GM18519 (cell line): Measurements from ENCODE around the gene PNRC2.
"Not testable (repeated sequence)": the region's sequence is repeated elsewhere in the genome, so short reads cannot be mapped to it uniquely, and the experiment has no call there.

Experiments used
- ATAC-seq: cut with Tn5 transposase; IDR thresholded peaks from one replicate; pipeline ENCODE4 v1.9.1; 2021; ENCODE audit warnings: mild to moderate bottlenecking, moderate library complexity; ENCODE audit not compliant: unreplicated experiment, low FRiP score

PNRC2 gene

DNA sequence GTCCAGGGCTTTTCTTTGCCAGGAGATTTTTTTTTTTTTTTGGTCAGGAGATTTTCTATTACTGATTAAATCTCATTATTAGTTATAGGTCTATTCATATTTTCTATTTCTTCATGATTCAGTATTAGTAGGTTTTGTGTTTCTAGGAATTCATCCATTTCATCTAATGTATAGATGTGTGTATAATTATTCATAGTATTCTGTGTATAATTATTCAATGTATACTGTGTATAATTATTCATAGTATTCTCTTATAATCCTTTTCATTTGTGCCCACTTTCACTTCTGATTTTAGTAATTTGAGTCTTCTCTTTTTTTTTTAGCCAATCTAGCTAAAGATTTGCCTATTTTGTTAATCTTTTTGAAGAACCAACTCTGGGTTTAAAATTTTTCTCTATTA is 12.3 kb upstream of the PNRC2 start:
- ATAC-seq: no peak

DNA sequence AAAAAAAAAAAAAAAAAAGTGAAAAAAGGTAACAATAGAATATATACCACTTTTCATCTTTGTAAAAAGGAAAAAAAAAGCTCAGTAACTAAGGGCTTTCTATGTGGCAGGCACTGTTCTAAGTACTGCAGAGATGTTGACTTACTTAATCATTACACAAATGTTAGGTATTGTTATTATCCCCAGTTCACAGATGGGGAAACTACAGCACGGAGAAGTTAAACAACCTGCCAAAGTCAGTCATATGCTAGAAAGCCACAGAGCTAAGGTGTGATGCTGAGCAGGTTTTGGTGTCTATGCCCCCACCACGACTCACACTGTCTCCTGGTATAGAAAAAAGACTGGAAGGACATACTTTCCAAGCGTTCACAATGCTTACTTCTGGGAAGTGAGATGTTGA is 6.6 kb upstream of the PNRC2 start:
- ATAC-seq: no peak

DNA sequence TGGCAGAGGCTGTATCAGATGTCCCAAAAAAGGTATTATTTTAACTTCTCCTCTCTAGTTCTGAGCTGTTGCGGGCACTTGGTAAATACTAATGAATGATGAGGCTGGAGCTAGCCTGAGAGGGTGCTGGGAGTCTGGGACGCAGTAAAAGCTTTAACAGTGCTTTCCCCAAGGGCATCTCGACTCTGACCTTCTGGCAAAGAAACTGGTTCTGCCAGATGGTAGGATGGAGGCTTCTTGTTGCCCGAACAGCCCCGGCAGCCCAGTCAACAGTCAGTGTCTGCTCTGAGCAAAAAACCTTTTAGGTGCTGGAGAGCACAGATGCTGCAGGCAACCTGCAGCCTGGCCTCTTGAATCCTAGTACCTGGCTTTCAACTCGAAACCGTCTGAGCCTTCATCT is 2.5 kb upstream of the PNRC2 start:
- ATAC-seq: no peak

DNA sequence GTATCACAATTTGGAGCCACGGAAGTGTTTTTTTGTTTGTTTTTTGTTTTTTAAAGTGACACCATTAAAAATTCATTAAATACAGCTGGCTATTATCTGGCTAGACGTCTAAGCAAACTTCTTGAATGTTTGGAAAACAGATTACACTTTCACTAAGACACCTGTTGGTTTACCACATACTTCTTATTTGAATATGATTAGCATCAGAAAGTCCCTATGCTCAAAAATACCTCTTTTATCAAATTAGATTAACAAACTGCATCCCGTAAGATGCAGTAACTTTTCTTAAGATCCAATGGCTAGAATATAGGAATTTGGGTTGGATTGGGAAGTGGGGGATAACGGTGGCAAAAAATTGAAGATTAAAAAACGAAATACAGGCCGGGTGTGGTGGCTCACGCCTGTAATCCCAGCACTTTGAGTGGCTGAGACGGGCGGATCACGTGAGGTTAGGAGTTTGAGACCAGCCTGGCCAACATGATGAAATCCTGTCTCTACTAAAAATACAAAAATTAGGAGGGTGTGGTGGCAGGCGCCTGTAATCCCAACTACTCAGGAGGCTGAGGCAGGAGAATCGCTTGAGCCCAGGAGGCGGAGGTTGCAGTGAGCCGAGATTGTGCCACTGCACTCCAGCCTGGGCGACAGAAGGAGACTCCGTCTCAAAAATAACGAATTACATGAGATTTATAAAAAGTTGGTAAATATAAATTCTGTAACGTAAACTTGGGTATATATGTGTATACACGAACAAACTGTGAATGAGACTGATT is 1.4 kb upstream of the PNRC2 start:
- not testable (repeated sequence) for ATAC-seq

DNA sequence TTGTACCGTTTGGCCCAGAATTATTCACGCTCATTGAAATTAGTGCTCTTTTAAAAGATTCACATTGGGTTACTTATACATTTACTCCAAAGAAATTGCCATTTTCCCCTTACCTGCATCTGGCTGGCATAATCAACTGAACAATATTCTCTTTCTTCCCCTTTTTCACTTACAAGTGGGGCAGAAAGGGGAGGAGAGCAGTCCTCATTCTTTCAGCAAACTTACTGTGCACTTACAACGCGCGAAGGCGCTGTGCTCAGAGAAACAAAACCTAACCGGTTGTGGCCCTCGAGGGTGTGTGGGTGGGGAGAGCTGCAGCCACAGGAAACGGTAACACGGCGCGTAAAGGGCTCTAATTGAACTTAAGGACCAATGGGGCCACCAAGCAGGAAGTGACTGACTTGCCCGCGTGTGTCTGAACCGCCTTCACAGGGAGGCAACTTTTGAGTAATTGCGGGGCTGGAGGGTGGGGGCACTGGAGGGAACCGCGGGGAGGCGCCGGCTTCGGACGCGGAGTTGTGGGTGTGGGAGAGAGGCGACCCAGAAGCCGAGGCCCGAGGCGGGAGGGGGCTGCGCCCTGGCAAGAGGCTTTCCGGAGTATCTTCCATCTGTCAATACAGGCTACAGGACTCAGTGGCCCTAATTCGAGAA is 693 bp upstream of the PNRC2 start:
- ATAC-seq: peak; percentile 37

DNA sequence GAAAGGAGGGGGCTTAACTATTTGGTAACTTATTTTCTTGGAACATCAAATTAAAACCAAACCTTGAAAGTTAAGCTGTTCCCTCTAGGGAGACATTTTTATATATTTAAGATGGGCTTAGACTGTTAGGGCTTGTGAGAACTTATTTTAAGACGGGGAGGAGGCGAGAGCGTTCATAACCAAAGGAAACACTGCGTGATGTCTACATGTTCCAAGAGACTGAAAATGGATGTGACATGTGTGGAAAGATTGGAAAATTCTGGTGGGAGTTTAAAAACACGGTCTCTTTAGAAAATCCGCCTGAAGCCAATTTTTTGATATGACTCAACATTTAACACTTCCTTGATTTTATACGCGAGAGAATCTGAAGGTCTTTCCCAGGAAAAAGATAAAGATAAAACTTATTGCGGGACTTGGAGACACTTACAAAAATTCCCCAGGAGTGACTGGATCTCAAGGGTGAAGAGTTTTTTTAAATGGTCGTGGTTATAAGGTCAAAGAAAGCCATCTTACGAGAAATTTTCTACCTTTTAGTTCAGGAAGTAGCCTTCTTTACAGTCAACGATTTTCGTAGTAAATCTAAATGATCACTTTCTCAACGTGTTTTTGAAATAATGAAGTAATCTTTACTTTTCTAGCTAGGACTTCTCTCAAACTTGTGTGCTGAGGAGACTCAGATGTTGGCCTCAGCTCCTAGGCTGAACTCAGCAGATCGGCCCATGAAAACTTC is 828 bp downstream of the PNRC2 start:
- no peak for ATAC-seq

DNA sequence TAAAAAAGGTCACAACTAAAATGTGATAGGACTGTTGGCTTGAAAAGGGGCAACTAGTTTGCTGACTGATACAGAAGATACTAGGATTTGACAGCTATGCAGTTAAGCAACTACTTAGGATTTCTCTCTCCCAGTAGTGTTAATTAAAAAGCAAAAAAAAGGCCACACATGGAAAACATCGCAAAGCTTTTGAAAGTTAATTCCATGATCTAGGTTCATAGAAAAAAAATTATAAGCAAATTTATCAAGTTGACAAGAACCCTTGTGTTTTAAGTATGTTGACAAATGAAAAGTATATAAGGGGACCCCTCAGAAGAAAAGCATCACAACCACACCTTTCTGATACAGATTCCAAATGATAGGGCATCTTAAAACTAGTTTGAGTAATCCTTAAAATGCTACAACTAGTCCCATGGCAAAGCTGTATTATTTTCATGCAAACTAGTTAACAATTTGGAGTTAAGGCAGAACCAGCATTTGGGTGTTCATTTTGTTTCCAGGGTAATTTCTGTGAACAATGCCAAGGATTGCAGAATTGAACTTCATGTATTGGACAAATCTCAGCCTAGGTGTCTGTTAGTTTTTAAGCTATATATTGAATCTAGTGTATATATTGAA is 4.1 kb downstream of the PNRC2 start:
- no peak for ATAC-seq

DNA sequence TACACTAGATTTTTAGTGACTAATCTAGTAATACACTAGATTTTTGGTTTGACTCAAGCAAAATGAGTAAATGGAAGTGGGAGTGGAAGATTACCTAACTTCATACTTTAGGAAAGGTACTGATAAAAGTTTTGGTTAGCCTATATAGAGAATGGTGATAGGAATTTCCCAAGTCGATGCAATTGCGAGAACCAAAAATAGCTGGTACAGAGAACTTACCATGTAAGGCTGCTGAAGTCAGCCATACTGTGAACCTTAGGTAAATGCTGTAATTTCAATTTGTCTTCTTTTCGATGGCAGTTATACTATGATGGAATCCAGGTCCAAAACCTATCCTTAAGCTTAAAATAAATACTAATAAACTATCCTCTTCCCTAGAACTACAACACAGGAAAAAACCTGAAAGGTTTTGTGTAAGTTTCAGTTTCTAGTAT is 4.6 kb downstream of the PNRC2 start:
- no peak for ATAC-seq

DNA sequence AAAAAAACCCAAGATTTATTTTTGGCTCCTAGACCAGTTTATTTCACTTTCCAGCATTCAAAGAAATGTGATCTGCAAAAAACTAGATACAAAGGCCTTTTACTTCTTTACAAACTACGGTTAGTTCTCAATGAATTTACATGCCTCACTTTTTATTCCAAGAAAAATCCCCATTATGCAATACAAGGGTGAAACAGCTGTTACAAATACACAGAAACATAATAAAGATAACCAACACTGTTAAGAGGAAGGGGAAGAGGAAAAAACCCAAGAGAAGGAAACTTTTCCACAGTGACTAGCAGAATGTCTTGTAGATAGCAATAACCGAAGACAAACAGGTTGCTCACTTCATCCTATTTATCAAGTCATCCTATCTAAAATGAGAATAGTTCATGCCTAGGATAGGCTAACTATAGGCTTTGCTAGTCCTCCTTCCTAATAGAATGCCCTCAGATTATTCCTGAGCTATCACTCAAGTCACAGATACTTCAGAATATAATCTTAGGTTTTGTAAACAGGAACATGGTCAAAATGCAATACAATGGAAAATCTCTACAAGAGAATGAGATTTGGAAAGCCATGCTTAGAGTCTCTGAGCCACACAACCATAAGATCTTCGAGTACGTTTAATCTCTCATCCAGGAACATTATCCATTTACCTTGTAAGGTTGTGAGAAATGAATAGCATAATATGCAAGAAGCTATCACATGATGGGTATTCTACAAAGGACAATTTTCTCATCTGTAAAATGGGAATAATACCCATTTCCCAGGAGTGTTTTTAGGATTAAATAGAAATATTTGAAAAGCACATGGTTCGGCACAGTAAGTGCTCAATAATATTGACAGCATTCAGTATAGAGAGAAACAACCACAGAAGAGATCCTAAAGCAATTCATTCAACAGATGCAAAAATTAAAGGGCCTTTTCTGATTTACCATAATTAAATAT is 5.4 kb downstream of the PNRC2 start:
- no peak for ATAC-seq

DNA sequence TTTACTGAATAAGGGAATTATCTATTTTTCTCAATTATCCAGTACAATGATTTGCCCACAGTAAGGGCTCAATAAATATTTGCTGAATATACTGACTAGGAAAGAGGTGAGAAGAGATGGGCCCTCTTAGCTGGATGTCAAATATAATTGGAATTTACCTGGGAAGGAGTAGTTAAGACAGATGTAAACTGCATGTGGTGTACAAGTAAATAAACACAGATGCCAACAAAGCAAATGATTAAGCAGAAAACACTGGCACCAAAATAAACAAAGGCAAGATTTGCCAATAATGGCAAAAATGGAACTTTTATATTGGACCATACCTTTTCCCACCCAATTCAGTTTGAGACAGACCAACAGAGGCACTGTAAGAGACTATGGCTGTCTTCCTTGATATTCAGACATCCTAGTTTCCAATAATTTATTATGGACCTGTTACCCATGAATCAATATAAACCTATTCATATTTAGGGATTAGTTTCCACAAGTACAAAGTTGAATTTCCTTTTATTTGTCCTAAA is 7.4 kb downstream of the PNRC2 start:
- ATAC-seq: no peak

DNA sequence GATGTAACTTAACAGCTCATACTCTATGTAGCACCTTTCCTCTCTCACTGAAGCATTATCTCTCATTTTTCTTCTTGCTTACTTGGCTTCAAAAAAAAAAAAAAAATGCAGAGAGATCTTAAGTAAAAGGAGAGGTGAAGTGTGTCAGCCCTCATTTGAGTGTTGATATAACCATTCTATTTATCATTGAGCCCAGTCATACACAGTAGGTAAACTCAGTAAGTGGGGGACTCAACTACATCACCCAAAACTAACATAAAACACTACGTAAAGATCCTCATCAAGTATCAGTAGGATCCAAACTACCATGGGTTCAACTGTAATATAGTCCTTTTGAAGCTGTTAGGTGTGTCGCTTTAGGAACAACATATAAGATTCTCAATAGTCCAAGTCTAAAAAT is 8.2 kb downstream of the PNRC2 start:
- ATAC-seq: no peak

DNA sequence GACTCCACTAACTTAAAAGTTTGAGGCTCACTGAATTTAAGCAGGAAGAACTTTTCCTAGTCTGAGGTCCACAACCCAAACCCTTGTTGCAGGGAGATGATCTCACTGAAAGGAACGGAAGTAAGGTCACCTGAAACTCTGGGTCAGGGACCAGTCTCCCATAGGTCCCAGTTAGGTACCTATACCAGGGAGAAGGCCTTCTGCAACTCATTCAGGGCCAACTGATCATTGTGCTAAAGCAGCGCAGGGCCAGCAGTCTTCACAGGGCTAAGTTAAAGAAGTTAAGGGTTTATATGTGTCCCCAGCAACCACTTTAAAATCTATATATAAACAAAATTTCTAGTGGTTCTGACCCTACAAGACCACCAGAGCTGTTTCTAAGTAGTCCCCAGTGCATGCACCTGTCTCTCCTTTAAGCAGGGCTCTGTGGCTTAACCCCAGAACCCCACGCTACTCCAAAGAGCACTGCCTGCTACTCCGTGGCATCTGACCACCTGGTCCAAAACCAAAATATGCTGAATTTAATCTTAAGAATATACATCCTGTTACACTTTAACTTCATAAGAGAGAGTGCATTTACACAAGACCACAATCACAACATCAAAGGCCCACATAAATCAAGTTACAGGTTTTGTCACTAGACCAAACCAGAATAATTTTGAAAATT is 17.7 kb downstream of the PNRC2 start:
- no peak for ATAC-seq

DNA sequence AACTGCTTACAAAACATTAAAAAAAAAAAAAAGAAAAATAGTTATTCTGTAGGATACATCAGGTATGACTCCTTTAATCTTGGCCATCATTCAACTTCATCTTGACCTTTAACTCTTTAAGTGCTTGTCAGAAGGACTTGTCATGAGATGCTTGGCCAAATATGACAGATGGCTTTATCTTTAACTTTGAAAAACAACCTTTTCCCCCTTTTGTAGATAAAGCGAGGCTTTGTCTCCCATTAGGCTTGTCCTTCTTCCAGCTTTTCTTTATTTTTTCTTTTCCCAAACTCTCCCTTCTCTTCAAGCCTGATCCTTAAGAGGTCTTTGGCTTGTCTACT is 18.2 kb downstream of the PNRC2 start:
- no peak for ATAC-seq

DNA sequence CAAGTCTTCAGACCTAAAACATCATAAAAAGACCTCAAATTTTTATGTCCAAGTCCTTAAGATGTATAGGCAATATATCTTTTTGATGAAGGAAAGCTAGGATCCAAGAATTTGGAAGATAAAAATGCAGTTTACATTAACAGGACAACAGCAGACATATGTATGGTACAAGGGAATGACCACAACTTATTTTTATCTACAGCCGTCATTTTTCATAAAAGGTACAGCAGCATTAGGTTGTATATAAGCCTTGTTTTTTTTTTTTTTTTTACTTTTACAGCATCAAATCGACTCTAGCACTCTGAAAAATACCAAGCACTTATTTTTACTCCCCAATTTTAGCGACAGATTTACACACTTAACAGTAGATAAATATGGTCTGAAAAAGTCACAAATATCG is 19.2 kb downstream of the PNRC2 start:
- no peak for ATAC-seq

DNA sequence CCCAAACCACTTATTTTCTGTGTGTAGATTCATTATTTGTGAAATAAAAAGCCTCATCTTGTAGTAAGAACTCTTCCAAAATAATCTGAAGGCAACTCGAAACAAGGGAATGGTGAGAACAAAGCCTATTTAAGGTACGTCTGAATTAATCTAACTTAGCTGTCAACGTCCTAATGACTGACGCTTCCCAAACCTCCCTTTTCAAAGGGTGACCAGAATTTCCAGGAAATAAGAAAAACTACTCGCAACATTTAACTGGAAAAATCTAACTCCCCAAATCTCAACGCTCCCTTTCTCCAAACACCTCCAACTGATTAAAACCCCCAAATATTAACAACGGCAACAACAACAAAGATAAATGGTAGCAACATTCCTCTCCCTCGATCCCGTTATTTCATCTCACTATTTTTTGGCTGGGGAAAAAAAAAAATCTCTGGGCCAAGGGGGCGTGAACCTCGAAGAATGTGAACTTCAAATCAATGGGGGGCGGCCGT is 19.8 kb downstream of the PNRC2 start:
- ATAC-seq: no peak

DNA sequence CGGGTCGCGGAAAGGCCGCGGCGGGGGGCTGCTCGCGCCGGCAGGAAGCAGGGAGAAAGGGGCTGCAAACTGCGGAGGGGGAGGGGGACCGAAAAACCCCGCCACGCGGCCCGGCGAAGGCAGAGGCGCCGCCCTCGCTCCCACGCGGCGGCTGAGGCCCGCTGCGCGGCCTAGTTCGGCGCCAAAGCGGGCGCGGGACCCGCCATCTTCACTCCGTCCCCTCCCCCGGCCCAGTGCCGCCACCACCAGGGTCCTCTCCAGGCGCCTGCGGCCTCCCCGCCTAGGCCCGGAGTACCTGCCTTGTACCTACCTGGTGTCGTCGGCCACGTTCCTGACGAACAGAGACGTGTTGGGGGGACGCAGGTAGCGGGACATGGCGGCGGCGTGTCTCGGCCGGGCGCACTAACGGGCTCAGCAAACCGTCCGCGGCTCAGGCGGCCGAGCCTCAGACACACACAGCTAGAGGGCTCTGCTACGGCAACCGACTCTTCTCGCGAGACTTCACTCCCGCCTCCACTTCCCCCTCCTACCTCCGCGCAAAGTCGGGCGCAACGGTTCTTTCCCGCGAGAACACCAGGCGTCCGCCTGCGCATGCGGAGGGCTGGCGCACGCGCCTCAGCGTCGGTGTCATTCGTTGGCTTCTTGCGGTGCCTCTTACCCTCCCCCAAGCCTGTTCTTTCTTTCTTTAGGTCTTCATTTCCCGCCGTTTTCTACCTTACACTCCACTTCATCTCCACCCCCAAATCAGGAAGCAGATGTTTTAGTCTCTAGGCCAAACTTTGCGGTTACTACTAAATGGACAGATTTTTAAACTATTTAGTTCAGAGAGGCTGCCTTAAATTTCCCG is 20.5 kb downstream of the PNRC2 start, which contains the start of gene SRSF10:
Gene SRSF10, minus strand, starts transcription at position 447 of the 847 bp plus-strand sequence. Its CDS starts 72 bp downstream, at position 375.
- ATAC-seq: peak; percentile 64

DNA sequence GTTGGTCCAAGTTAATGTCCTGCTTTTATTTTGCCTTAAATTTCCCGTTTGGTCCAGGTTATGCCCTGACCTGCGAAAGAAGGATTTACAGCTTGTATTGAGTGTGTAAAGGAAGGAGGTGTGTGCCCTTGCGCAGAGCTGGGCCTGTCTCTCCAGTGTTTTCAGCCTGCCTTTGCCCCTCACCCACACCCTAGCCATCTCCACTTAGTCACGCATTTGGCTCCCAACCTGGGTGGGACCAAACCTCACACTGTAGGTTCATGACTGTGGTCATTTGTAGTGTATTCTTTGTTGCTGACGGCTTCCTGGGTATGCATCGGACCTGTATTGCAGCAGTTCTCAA is 21.1 kb downstream of the PNRC2 start:
- peak; percentile 25 for ATAC-seq
